ENCODE data around the gene TMC7.

The TMC7 gene

DNA sequence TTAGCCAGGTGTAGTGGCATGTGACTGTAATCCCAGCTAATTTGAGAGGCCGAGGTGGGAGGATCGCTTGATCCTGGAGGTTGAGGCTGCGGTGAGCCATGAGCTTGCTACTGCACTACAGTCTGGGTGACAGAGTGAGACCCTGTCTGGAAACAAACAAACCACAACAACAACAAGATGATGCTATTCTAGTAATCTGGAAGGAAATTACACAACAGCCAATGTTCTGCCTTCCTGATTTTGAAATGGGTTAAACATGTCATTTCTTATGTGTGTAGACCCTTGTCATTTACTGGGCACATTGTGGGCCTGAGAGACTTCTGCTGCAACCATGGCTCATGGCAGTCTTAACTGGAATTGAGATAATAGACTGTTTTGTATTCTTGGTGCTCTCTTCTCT is 89.6 kb downstream of the TMC7 start:
- DNase-seq (ENCODE audit: extremely low read depth, insufficient read length): no peak

GRCh38 chr16:19073863-19074262 is 90.1 kb downstream of the TMC7 start:
- Histone ChIP-seq H3K36me3 (ENCODE audit: control insufficient read depth, insufficient read depth, low read length) (peaks cover 3% of the 10 kb centered on the region), H3K4me3 (replicated peaks; ENCODE audit: low read depth, low read length) (no peak overlapping the region), H3K27me3 (replicated peaks; ENCODE audit: control insufficient read depth, insufficient read depth, low read length) (no peaks in the 10 kb centered on the region)
- no peak for DNase-seq (ENCODE audit: extremely low read depth, insufficient read length)
- TF ChIP-seq, protein P1, sequence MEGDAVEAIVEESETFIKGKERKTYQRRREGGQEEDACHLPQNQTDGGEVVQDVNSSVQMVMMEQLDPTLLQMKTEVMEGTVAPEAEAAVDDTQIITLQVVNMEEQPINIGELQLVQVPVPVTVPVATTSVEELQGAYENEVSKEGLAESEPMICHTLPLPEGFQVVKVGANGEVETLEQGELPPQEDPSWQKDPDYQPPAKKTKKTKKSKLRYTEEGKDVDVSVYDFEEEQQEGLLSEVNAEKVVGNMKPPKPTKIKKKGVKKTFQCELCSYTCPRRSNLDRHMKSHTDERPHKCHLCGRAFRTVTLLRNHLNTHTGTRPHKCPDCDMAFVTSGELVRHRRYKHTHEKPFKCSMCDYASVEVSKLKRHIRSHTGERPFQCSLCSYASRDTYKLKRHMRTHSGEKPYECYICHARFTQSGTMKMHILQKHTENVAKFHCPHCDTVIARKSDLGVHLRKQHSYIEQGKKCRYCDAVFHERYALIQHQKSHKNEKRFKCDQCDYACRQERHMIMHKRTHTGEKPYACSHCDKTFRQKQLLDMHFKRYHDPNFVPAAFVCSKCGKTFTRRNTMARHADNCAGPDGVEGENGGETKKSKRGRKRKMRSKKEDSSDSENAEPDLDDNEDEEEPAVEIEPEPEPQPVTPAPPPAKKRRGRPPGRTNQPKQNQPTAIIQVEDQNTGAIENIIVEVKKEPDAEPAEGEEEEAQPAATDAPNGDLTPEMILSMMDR (IDR thresholded peaks at IDR 0.05; ENCODE audit: insufficient read depth, low read length, poor library complexity, severe bottlenecking): no peak

More for the DNA sequence above, 89.6 kb downstream of the TMC7 start:
- no peaks in the 10 kb centered on the region for H3K27me3 ChIP-seq (replicated peaks; ENCODE audit: control insufficient read depth, insufficient read depth, low read length)
- H3K36me3 ChIP-seq (ENCODE audit: control insufficient read depth, insufficient read depth, low read length): peaks cover 3% of the 10 kb centered on the region
- TF ChIP-seq, protein P1 (IDR thresholded peaks at IDR 0.05; ENCODE audit: insufficient read depth, low read length, poor library complexity, severe bottlenecking): no peak
- no peak overlapping the region for H3K4me3 ChIP-seq (replicated peaks; ENCODE audit: low read depth, low read length)

- TF ChIP-seq, protein P1 (IDR thresholded peaks at IDR 0.05; ENCODE audit: insufficient read depth, low read length, poor library complexity, severe bottlenecking): no peak
- peaks cover 3% of the 10 kb centered on the region for H3K36me3 ChIP-seq (ENCODE audit: control insufficient read depth, insufficient read depth, low read length)
- DNase-seq (ENCODE audit: extremely low read depth, insufficient read length): no peak
- H3K4me3 ChIP-seq (replicated peaks; ENCODE audit: low read depth, low read length): no peak overlapping the region
- no peaks in the 10 kb centered on the region for H3K27me3 ChIP-seq (replicated peaks; ENCODE audit: control insufficient read depth, insufficient read depth, low read length)
Measured at GRCh38 chr16:19075511-19075910, 91.8 kb downstream of the TMC7 start.

DNA sequence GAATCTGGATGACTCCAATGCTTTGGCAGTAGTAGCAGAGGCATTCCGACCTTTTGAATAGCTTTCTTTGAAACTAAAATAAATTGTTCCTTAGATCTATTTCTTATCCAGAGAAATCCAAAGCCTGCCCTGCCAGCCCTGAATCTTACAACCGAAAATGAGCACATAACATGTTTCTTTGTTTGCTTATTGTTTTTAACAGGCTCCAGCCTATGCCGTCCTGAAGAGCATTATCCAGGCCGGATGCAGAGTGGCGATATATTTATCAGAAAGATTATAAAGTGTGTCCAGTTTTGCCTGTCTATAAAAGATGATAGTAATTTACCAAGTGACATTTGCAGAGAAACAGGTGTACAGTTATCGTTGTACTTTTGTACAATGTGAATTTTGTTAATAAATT is 94.1 kb downstream of the TMC7 start:
- no peak overlapping the region for H3K4me3 ChIP-seq (replicated peaks; ENCODE audit: low read depth, low read length)
- TF ChIP-seq, protein P1 (IDR thresholded peaks at IDR 0.05; ENCODE audit: insufficient read depth, low read length, poor library complexity, severe bottlenecking): no peak
- no peak for DNase-seq (ENCODE audit: extremely low read depth, insufficient read length)
- H3K27me3 ChIP-seq (replicated peaks; ENCODE audit: control insufficient read depth, insufficient read depth, low read length): no peaks in the 10 kb centered on the region
- H3K36me3 ChIP-seq (ENCODE audit: control insufficient read depth, insufficient read depth, low read length): peaks cover 3% of the 10 kb centered on the region

DNA sequence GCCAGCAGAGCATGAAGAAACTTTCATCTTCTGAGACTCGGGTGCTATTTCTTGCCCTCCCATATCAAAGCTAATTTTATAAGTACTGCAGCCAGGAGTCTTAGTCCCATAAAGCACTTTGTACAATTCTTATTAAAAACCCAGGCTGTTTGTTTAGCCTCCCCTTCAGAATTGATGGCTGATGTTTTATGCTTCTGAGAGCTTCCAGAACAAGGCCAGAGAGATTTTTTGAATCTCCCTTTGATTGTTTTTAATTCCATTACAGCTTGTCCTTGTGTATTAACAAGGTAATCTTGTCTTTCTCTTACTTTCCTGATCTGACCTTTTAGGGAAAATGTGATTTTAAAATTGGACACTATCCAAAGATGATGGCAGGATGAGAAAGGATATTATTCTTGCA is 99.9 kb downstream of the TMC7 start:
- H3K4me3 ChIP-seq (replicated peaks; ENCODE audit: low read depth, low read length): no peak overlapping the region
- DNase-seq (ENCODE audit: extremely low read depth, insufficient read length): no peak
- no peaks in the 10 kb centered on the region for H3K27me3 ChIP-seq (replicated peaks; ENCODE audit: control insufficient read depth, insufficient read depth, low read length)
- TF ChIP-seq, protein P1 (IDR thresholded peaks at IDR 0.05; ENCODE audit: insufficient read depth, low read length, poor library complexity, severe bottlenecking): no peak
- H3K36me3 ChIP-seq (ENCODE audit: control insufficient read depth, insufficient read depth, low read length): no peaks in the 10 kb centered on the region; the same call in 1 of the 2 replicates

DNA sequence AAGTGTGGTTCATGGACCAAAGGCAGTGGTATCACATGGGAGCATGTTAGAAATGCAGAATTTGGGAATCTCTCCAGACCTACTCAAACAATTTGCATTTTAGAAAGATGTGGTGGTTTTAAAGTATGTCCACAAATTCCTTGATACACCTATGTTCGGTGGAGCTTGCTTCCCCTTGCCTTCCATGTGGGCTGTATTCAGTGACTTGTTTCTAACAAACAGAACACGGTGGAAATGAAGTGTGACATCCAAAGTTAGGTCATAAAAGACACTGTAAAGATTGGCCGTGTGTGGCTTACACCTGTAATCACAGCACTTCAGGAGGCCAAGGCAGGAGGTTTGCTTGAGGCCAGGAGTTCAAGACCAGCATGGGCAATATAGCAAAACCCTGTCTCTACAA is 100.4 kb downstream of the TMC7 start:
- H3K4me3 ChIP-seq (replicated peaks; ENCODE audit: low read depth, low read length): no peak overlapping the region
- no peaks in the 10 kb centered on the region for H3K36me3 ChIP-seq (ENCODE audit: control insufficient read depth, insufficient read depth, low read length)
- no peaks in the 10 kb centered on the region for H3K27me3 ChIP-seq (replicated peaks; ENCODE audit: control insufficient read depth, insufficient read depth, low read length)
- TF ChIP-seq, protein P1 (IDR thresholded peaks at IDR 0.05; ENCODE audit: insufficient read depth, low read length, poor library complexity, severe bottlenecking): no peak
- DNase-seq (ENCODE audit: extremely low read depth, insufficient read length): no peak

All from GM06990 (cell line).